VCaP (cell line): Measurements from ENCODE around the gene BDH1.

Experiments
- H3K27ac ChIP-seq: fragments of 450-650 bp; 2 replicates; pipeline ENCODE4 v1.5.1; 2017
- CTCF ChIP-seq: fragments of 450-650 bp; conservative IDR thresholded peaks from 2 replicates; pipeline ENCODE4 v1.5.1; 2017; ENCODE audit warnings: mild to moderate bottlenecking, moderate library complexity

BDH1 gene

GRCh38 chr3:197549261-197549885 lies 6.4 kb downstream of the BDH1 start:
- peak overlapping the region; percentile 41; the same call in 1 of the 2 replicates for H3K27ac ChIP-seq
- no peak for TF ChIP-seq CTCF

- H3K27ac ChIP-seq = no peak overlapping the region
- TF ChIP-seq CTCF = no peak
Observed at GRCh38 chr3:197547306-197548011, 8.3 kb downstream of the BDH1 start.

GRCh38 chr3:197546307-197547085 lies 9.3 kb downstream of the BDH1 start:
- H3K27ac ChIP-seq = no peak overlapping the region
- no peak for TF ChIP-seq CTCF

- no peak overlapping the region for H3K27ac ChIP-seq
- no peak for TF ChIP-seq CTCF
Observed at GRCh38 chr3:197545571-197545970, 10.2 kb downstream of the BDH1 start.

- H3K27ac ChIP-seq = no peak overlapping the region
- no peak for TF ChIP-seq CTCF
Observed at GRCh38 chr3:197545101-197545500, 10.7 kb downstream of the BDH1 start.

GRCh38 chr3:197542741-197543454 lies 12.9 kb downstream of the BDH1 start:
- H3K27ac ChIP-seq = no peak overlapping the region
- no peak for TF ChIP-seq CTCF
